Globus pallidus (tissue), 1 donor: ENCODE data around the gene NSL1.
A peak's percentile ranks its signal among the peaks of the same experiment; 100 is the strongest.

Experiments used
- DNase-seq: peaks from one replicate; pipeline ENCODE4 v3.0.0-alpha.2; 2015; ENCODE audit warnings: low spot score

Gene NSL1

DNA sequence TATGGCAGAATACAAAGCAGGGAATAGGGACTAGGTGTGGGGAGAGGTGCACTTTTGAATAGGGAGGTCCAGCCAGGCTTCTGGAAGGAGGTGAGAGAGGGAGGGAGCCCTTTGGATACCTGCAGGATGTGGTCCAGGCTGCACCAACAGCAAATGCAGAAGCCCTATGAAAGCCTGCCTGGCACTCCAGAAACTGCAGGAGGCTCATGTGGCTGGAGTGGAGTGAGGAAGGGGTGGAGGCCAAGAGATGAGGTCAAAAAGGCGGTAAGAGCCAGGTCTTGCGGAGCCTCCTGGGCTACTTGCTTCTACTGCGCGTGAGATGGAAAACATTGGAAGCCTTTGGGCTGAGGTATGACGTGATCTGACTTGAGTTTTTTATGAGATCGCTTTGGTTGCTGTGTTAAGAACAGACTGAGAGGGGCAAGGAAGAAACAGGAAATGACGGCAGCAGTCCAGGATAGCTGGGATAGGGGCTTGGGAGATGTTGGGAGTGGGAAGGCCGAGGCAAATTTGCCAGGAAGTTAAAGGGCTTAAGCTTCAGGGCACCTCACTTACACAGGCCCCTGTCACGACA is 87.5 kb downstream of the NSL1 start:
- DNase-seq, result no peak

DNA sequence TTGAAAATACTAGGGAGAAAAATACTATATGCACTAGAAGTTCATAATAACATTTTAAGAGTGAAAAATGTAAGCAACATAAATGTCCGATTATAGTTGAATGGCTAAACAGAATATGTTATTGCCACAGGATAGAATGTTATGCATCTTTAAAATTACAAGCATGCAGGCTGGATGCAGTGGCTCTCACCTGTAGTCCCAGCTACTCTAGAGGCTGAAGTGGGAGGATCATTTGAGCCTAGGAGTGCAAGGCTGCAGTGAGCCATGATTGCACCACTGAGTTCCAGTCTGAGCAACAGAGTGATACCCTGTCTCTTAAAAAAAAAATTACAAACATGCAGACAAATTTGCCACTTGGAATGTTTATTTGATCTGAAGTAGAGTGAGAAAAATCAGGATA is 88.9 kb downstream of the NSL1 start:
- no peak for DNase-seq

DNA sequence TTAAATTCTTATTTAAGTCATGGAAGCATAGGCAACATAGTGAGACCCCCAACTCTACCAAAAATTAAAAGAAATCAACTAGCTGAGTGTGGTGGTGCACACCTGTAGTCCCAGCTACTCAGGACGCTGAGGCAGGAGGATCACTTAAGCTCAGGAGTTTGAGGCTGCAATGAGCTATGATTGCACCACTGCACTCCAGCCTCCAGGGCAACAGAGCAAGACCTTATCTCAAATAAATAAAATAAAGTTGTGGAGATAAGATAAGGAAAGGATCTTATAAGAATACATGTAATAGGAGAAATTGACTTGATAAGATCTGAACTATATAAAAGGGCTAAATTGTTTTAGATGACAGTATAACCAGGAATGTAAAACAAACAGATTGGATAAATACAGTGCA is 89.7 kb downstream of the NSL1 start:
- DNase-seq, result no peak

GRCh38 chr1:212700892-212701819 is 90.4 kb downstream of the NSL1 start:
- DNase-seq, result peak; percentile 53

- DNase-seq, result peak; percentile 8
Observed at GRCh38 chr1:212700223-212700891, 91.2 kb downstream of the NSL1 start.

DNA sequence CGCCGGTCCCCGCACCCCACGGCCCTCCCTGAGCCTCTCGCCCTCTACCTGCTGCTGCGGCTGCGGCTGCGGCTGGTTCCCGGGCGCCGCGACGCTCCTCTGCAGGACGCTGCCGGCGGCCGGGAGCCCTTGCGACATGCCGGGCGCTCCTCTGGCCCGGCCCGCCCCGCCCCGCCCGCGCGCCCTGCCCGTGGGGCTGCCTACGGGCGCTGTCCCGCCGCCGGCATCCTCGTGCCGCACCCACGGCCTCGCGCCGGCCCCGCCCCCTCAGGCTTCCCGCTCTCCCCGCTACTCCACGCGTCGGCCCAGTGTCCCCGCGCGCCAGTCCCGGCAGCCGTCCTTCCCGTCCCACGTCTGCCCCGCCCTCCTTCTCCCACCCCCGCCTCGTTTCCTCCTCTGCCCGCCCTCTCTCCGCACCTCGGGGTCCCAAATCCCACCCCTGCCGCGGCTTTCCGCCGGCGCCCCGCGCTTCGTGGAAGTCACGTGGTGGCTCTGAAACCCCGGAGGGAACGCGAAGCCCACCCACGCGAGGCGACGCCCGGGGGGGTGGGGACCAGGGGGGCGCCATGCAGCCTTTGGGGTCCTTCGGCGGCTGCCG is 91.9 kb downstream of the NSL1 start, which contains the start of gene BATF3:
TSS of gene BATF3 (minus strand) at position 216 of the 598 bp plus-strand sequence. CDS start at position 138, 78 bp downstream.
- peak; percentile 9 for DNase-seq

DNA sequence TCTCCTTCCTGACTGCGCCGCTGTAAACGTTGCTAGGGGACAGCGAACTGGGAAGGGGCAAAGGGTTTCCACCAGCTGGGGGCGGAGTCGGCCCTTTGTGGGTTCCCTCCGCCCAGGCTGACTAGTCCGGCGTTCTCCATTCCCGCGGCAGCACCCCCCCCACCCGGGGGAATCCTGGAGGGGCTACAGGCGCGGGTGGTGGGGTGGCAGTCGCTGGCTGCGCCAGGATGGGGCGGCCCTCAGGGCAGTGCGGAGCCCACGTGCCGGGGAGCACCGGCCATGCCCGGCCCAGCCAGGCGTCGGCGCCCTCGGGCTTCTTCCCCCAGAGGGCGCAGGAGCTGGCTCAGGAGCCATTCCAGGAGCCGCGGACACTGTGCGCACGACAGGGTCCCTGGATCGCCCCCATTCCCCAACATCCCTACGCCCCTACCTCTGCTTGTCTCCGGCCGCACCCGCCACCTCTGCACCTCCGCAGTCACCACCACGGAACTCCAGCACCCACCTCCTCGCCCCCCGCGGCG is 92.4 kb downstream of the NSL1 start:
- peak; percentile 11 for DNase-seq

GRCh38 chr1:212698467-212699103 is 93.0 kb downstream of the NSL1 start:
- DNase-seq, result no peak

- no peak for DNase-seq
Observed at GRCh38 chr1:212696721-212697331, 94.8 kb downstream of the NSL1 start.

DNA sequence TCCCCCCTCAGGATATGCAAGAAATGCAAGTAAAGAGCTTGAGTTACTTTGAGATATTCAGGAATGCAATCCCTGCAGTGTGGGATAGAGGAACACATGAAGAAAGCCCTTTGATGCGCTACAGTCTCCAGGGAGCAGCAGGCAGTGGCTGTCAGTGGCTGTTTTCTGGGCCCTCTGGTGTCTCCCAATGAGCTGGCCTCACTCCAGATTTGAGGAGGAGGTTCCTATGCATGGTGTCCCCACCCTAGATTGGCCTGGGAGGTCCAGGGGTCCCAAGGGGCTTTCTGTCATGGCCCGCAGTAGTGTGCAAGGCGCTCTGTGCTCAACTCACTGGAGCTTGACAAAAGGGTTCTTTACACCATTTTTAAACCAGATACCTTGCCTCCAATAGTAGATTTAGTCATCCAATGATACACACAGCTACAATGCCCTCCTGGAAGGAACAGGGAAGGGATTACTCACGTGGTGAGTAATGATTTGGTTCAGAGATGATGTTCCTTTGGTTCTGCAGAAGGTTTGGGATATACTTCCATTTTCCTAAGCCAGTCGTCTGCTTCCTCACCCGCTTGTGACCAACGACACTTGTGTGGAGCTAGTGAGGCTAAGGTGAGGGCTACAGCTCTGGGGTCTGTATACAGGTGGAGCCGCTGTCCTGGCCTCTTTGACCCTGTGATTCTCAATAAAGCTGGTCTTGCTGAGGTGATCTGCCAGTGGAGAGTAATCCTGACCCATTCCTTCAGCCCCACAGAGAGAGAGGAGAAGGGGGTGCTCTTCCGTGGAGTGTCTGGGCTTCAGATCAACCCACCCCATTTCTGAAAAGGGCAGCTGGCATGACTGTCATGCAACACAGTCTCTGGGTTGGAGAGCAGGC is 98.6 kb downstream of the NSL1 start:
- no peak for DNase-seq

DNA sequence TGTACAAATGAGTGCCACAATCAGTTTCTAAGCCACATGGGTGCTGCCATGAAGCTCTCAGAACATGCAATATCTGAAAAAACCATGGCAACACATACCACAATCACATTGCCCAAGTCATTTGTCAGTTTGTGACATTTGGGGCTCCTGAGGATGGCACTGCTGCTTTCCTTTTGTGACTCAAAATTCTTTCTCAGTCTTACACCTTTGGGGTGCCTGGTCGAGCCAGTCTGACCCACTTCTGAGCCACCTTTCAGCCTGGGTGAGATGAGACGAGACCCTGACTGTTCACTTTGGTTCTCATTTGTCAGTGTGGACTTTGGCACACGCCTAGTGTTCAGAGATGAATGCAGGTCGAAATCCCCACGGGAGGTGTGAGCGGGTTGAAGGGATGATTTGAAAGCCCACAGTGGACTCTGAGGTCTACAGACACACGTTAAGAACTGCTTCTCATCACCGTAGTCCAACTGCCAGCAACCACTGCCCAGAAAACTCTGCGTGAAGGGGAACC is 100.0 kb downstream of the NSL1 start:
- DNase-seq, result no peak

GRCh38 chr1:212690816-212691403 is 100.7 kb downstream of the NSL1 start:
- DNase-seq, result no peak

- no peak for DNase-seq
Observed at GRCh38 chr1:212689758-212690529, 101.6 kb downstream of the NSL1 start.

- no peak for DNase-seq
Observed at GRCh38 chr1:212689196-212689725, 102.3 kb downstream of the NSL1 start.

DNA sequence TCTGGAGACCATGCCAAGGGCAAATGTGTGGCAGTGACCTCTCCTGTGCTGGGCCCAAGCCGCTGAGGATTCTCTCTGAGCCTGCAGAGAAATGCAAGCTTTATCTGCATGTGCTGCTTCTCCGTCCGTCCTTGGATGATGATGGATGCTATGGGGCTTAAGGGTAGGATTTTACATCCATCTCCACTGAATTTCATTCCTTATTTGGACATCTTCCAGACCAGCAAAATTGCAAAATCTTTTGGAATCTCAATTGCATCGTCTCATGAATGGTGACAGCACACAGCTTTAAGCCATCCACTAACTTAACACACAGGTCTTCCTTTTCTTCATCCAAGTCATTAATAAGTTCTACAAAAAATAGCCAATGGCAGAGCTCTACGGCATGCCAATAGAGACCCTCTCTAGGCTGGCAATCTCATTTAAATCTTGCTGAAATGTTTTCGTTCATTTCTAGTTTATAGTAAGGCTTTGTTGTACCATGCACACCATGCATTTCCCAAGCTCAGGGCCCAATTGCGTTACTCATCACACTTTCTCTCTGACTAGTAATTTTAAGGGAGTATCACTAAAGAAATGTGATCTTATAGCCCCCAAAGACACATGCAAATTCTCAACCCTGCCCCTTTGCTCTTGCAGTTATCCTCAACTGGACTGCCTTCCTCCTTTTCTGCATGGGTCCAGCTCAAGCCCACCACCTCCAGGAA is 103.1 kb downstream of the NSL1 start:
- DNase-seq, result no peak

DNA sequence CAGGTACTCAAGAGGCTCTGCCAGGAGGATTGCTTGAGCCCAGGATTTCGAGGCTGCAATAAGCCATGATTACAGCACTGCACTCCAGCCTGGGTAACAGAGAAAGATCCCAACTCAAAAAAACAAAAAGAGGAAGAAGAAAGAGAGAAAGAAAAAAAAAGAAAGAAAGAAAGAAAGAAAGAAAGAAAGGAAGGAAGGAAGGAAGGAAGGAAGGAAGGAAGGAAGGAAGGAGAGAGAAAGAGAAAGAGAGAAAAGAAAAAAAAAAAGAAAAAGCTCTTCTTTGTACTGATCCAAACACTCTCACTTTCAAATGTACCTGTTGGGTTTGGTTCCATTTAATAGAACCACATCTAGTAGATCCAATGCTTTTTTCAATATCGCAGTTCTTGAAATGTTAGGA is 103.8 kb downstream of the NSL1 start:
- no peak for DNase-seq

DNA sequence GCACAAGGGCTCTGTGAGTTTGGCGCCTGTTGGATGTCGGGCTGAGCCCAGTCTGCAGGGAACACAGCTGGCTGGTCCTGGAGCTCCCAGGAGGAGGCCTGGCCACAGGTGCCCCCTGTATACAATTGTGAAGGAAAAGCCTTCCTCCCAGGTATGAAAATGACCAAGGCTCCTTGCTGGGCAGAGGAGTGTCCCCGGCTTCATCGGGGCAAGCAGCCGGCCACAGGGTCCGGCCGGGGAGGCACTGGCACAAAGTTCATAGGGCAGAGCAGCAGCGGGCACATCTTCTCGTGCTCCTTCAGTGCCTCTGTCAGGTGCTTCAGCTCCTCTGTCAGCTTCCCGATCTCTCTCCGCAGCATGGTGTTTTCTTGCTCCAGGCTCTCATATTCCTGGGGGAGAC is 105.0 kb downstream of the NSL1 start:
- DNase-seq, result no peak

- DNase-seq, result no peak
Observed at GRCh38 chr1:212686069-212686468, 105.5 kb downstream of the NSL1 start.
